ENCODE measurements around the gene GNAO1.

The GNAO1 gene

DNA sequence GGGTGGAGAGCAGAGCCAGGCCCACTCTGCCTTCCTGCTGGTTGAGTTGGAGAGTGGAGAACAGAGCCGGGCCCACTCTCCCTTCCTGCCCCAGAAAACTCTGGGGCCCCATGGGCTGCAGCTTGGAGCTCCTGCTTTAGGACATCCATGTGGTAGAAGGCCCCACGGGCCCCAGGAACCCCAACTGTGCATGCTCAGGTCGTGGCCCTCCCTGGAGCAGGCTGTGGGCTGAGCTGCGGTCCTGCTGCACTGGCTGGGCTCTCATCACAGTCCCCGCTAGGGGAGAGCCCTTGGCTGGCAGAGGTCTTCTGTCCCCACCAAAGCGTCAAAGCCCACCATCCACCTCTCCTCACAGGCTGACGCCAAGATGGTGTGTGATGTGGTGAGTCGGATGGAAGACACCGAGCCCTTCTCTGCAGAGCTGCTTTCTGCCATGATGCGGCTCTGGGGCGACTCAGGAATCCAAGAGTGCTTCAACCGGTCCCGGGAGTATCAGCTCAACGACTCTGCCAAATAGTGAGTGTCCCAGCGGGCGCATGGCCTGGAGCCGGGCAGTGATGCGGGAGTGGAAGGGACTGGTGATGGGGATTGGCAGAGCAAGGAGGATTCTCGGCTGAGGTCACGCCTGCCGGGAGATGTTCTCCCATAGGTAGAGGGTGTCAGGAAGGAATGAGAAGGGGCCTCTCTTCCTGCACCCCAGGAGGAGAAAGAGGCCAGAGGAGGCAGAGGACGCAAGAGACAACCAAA, 137.2 kb downstream of the GNAO1 start:
- in situ Hi-C loops (cut with MboI; ENCODE audit: low sequenced_read_pairs), result no loop called here

DNA sequence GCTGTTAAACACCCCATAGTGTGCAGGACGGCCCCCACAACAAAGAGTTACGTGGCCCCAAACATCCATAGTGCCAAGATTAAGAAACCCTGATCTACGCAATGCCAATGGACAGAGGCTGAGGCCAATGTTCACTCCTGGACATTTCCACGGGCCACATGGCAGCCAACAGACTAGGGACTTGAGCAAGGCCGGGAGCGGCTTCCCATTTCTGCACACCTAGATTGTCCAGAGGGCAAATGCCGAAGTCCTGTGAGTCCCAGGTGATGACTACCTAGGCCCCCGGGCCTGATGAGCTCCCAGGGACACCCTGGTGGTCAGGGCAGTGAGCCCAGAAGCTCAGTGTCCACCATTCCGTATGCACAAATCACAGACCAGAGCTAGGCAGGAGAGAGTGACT, 138.6 kb downstream of the GNAO1 start:
- in situ Hi-C loops (cut with MboI; ENCODE audit: low sequenced_read_pairs), result no loop called here

DNA sequence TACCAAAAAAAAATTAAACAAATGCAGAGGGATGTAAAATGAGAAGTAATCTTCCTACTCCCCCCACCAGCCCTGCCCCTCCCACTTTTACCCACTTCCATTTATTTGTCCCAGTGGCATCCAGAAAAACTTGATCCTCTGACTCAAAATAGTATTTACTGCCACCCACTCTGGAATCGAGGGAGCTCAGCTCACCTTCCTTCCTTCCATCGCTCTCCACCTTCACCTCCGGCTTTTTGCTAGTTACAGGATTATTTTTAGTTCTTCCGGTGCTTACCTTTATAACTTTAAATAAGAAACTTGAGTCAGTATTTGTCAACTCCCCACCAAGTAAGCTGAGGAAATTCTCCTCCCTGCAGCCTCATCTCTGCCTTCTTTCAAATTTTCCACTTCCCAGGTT, 139.2 kb downstream of the GNAO1 start:
- in situ Hi-C loops (cut with MboI; ENCODE audit: low sequenced_read_pairs), result no loop called here

DNA sequence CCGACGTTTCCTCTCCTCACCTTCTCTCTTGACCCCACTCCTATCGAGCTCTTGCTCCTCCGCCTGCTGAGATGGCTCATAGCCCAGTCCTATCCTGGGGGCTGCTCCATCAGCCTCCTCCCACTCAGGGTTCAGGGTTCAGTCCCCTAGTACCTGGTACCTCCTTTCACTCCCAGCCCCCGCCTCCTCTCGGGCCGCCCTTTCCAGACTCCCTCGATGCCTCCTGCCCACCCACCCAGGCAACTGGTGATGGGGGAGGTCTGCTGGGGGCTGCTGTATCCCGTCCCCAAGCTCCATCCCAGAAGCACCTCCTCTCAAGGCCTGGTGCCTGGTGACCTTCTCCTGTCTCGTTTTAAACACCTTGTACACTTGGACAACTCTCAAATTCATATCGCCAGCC, 140.1 kb downstream of the GNAO1 start:
- in situ Hi-C loops (cut with MboI; ENCODE audit: low sequenced_read_pairs), result no loop called here

DNA sequence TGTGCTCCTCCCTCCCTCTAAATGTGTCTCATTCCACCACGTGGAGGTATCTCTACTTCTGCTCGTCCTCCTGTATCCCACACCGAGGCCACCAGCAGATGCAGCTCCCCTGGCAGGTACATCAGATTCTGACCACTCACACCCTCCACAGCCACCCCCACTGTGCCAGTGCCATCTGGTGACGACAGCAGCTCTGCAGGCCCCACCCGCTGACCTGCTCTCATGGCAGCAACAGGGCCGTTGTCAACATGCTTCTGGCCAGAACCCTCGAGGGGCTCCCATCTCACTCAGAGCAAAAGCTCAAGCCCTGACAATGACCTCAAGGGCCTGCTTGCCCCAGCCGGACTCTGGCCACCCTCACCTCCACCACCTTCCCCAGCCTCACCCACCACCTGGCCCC, 140.6 kb downstream of the GNAO1 start:
- in situ Hi-C loops (cut with MboI; ENCODE audit: low sequenced_read_pairs), result no loop called here

DNA sequence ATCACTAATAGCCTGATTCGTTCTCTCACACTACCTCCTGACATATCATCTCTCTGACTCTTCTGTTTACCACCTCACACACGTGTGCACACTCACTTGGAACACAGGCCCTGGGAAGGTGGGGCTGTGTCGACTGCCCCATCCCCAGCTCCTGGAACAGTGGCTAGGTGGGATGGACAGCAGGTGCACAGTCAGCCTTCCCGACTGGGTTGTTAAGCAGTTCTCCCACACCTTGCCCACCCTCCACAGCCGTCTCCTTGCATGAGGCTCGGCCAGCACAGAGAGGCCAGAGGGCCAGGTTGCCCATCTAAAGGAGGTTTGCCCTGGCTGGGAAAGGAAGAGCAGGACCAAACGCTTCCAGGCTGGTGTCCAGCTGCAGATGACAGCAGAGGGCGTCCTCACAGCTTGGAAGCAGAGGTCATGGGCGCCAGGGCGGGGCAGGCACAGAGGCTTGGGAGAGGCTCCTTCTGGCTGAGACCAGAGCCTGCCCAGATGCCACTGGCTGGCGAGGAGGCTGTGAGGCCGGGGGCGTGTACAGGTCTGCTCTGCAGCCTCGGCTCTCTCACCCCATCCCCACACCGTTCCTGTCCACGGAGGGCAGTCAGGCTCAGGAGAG, 141.3 kb downstream of the GNAO1 start:
- in situ Hi-C loops (cut with MboI; ENCODE audit: low sequenced_read_pairs), result no loop called here

DNA sequence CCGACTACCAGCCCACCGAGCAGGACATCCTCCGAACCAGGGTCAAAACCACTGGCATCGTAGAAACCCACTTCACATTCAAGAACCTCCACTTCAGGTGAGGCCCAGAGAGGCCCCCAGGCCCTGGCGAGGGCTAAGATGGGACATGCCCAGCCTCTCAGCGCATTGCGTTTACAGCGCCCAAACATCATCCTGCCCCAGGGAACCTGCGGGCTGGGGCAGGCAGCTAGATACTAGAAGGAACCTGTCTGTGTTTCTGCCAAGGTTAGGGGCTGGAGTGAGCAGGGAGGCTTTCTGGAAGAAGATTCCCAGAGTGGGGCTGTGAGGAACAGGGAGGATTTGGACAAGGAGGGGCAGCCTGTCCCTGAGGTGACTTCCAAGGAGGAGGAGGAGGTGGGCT, 143.5 kb downstream of the GNAO1 start:
- in situ Hi-C loops (cut with MboI; ENCODE audit: low sequenced_read_pairs), result no loop called here

DNA sequence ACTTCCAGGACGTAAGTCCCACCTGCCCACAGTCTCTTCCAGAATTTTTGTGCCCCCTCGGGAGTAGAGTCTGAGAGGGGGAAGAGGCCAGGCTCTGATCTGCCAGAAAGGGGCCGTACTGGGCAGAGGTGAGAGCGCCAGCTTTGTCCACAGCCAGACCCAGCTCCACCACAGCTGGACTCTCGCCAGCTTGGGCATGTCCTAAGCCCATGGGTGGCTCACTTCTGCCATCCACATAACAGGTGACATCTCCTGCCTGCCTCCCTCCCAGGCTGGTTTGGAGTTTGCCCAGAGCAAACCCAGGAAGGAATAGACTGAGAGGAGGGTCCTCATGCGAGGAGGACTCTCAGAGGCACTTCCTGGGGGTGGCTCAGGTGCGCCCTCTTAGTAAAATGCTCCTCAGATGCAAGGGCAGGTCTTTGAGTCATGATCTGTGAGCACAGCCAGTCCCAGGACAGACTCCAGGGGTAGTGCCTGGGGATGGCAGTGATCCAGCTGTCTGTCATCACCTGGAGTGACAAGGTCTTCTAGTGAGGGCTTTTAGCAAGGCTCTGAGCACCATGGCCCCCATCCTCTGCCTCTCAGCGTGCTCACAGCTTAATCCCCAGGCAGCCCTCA, 144.9 kb downstream of the GNAO1 start:
- in situ Hi-C loops (cut with MboI; ENCODE audit: low sequenced_read_pairs), result no loop called here

DNA sequence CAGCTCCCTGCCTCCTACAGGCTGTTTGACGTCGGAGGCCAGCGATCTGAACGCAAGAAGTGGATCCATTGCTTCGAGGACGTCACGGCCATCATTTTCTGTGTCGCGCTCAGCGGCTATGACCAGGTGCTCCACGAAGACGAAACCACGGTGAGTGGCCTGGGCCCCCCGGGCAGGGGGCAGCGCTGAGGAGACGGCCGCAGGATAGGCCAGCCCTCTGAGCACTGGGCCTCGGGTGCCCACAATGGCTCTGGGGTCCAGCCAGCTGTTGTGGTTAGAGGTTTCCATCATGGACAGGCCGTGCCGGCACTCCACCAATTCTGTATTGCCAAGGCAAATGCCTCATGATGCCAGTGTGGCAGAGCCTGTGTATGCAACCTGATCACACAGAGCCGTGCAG, 145.4 kb downstream of the GNAO1 start:
- in situ Hi-C loops (cut with MboI; ENCODE audit: low sequenced_read_pairs), result no loop called here

DNA sequence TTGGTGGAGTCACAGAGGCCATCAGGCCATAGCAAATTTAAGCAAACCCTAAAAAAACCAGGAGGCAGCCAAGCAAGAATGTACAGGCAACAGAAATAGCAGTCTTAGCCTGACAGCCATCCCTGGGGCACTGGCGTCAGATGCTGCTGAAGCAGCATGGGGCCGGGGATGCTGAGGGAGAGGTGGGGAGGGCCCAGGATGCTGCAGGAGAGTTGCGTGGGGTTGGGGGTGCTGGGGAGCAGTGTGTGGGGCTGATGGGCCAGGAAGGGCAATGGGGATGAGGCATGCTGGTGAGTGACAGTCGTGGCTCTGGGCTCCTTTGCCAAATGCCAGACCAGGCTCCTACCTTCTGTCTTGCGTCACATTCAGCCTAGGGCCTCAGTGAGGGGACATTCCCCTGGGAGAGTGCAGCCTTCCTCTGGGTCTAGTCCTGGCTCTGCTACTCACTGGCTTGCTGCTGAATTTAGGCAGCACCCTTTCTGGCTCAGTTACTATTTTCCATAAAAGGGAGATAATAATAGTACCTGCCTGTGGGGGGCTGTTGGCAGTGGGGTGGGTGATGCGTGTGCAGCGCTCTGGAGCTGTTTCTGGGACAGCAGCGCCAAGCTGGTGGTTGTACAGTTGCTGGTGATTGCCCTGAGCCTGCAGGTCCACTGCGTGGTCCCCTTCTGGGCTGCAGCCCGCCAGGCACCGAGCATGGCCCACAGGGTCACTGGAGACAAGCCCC, 146.0 kb downstream of the GNAO1 start:
- in situ Hi-C loops (cut with MboI; ENCODE audit: low sequenced_read_pairs), result no loop called here

DNA sequence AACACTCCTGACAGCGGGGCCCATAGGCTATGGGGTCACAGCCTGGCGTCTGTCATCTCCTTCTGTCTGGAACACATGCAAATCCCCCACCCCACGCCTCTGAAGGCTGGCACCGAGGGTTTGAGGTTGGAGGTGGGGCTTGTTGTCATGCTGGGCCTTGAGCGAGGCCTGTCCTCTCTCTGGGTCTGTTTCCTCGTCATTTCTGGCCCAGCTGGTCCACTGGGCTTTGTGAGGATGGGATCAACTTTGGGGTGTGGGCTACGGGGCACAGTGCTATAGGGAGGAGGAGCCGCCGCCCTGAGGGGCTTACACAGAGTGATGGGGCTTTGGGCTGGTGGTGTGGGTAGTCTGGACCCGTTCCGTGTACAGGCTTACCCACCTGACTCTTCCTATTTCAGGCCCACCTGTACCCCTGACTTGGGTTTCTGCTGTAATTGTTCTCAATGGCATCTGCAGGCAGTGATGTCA, 146.6 kb downstream of the GNAO1 start:
- in situ Hi-C loops (cut with MboI; ENCODE audit: low sequenced_read_pairs), result no loop called here

DNA sequence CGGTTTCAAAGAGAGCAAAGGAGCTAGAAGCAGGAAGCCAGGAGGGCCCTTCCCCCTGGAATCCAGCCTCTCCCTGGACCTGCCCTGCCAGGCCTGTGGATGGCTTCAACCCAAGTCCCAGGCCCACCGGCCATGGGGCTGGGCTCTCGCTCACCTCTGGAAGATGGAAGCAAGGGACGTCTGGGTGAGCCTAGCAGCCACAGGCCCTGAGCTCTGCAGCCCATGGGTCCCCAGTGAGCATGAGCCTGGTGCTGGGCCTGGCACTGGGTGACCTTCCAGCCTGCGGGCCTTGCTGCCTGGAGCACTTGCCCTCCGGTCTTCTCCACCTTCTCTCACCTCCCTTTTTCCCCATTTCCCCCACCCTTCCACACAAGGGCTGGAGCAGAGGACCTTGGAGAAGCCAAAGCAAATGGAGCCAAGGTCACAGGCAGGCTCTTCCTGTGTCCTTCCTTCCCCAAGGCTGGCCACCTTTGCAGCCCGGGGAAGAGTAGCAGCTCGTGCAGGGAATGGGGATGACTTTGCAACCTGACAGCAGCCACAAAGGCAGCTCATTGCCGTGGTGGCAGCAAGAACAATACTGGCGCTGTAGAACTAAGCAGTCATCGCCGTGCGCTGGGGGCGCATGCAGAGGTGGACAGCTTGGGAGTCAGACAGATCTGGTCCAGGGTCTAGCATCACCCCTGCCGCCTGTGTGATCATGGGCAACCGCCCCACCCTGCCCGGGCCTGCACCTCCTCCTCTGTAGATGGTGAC, 147.5 kb downstream of the GNAO1 start:
- in situ Hi-C loops (cut with MboI; ENCODE audit: low sequenced_read_pairs), result no loop called here

DNA sequence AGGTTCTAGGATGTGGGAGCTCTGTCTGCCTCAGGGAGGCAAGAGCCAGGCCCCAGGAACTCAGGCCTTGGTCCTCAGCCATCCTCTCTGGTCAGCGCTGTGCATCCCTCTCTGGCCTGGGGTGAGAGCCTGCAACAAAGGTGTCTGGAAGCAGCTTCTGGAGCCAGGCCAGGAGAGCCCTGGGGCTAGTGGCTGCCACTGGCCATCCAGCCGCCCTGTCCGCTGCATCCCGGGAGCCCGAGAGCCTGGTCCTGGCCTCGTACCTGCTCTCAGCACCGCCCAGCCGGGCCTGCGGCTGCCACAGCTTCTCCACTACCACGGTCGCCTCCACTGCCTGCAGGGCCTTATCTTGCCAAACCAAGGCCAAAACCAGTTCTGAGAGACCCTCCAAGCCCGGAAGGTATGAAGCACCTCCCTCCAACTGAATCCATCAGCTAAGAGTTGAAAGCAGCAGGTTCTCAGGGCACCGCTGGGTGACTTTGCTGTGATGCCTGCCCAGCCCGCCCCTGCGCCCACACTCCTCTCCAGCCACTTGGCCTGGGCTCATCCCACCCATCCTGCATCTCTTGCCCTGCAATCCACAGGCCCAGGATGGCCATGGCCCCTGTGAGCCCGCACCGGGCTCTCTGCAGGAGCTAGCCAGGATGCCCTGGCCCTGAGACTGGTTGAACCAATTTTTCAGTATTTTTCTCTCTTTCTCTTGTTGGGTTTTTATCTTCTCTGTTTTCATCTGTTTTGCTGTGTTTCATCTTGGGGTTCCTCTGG, 148.3 kb downstream of the GNAO1 start:
- in situ Hi-C loops (cut with MboI; ENCODE audit: low sequenced_read_pairs), result no loop called here

DNA sequence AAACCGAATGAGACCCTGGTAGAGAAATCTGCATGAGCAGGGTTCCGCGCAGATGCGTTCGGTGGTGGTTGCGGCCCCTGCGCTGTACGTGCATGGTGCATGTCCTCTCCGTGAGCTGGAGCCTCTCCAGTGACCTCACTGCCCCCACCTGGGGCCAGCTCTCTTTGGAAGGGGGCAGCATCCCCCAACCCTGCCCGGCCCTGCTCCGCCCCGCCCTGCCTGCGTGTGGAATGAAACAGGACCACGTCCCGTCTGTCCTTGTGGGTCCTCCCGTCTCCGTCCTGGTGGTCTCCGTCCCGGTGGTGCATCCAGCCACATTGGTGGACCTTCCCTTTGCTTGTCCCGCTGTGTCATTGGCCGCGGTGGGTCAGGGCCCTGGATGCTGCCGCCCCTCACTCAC, 149.1 kb downstream of the GNAO1 start:
- in situ Hi-C loops (cut with MboI; ENCODE audit: low sequenced_read_pairs), result no loop called here

DNA sequence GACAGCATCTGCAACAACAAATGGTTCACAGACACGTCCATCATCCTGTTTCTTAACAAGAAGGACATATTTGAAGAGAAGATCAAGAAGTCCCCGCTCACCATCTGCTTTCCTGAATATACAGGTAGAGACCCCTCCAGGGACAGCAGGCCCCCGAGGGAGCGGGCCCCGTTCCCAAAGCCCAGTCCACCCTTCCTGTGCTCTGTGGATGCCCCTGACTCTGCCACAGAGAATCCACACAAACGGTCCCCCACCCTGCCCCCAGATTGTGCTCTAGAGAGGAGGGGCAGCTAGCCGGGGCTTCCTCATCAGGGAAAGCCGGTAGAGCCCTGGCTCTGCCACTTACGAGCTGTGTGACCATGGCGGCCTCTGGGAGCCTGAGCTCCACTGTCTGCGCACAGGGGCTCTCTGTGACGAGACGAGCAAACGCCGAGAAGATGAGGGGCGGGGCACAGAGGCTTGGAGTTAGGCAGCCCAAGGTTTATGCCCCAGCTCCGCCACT, 149.6 kb downstream of the GNAO1 start:
- in situ Hi-C loops (cut with MboI; ENCODE audit: low sequenced_read_pairs), result no loop called here

DNA sequence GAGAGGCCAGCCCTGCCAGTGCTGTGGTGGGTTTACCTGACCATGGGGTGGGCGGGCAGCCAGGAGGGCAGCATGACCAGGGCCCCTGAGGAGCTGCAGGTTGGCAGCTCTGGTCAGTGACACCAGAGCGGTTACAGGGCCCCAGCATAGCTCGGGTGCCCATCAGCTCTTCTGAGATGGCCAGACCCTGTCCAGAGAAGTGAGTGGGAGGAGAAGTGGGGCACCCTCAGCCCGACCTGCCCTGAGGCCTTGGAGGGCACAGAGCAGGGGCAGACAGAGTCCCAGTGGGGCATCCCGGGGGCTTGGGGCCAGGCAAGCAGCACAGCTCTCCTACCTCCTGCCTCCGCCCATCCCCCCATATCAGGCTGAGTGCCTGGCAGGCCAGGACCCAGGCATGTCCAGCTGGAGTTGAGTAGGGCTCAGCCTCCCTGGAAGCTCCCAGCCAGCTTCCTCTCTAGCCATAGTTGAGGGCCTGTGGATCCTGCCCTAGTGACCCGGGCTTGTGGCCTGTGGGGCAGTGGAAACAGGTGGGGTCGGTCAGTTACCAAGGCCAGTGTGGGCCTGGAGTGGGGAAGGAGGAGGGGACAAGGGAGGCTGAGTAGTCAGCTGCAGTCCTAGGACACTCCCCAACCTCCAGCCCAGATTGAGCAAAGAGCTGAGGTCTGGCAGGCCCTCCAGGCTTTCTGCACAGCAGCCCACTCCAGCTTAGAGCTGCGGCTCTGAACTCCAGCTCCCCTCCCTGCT, 150.5 kb downstream of the GNAO1 start:
- in situ Hi-C loops (cut with MboI; ENCODE audit: low sequenced_read_pairs), result no loop called here

DNA sequence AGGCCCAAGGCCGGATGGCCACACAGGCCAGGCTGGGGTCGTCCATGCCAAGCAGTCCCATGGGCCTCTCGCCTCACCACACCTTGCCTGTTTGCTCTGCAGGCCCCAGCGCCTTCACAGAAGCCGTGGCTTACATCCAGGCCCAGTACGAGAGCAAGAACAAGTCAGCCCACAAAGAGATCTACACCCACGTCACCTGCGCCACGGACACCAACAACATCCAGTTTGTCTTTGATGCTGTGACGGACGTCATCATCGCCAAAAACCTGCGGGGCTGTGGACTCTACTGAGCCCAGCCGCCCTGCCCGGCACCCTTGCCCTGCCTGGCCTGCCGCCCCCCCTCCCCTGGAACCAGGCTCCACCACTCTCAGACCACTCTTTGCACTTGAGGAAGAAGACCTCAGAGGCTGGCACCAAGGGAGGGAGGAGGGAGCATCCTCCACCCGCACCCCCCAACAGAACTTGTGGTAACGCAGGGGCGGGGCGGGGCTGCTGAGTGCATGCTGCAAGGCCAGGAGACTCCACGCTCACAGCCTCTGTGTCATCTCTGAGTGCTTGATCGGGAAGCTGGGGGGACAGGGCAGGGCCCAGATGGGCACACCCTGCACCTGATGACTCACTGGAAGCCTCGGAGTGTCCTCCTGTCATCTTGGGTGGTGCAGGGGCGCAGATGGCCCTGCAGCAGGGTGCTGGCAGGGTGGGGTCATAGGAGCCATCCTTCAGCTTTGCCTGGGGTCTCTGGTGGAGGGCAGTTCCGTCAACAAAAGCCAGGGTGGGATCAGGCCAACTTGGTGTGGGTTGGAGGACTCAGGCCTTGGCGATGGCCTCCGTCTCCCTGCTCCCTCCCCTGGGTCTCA, 152.6 kb downstream of the GNAO1 start:
- in situ Hi-C loops (cut with MboI; ENCODE audit: low sequenced_read_pairs), result no loop called here
